ENCODE results near the gene CAMK2B.
A peak's percentile ranks its signal among the peaks of the same experiment; 100 is the strongest.
"Not testable (repeated sequence)": the region's sequence is repeated elsewhere in the genome, so short reads cannot be mapped to it uniquely, and the experiment has no call there.

Gene CAMK2B

GRCh38 chr7:44217223-44217714 is 108.1 kb downstream of the CAMK2B start:
- no peak for DNase-seq (ENCODE audit: low read depth in 2 of 2)

DNA sequence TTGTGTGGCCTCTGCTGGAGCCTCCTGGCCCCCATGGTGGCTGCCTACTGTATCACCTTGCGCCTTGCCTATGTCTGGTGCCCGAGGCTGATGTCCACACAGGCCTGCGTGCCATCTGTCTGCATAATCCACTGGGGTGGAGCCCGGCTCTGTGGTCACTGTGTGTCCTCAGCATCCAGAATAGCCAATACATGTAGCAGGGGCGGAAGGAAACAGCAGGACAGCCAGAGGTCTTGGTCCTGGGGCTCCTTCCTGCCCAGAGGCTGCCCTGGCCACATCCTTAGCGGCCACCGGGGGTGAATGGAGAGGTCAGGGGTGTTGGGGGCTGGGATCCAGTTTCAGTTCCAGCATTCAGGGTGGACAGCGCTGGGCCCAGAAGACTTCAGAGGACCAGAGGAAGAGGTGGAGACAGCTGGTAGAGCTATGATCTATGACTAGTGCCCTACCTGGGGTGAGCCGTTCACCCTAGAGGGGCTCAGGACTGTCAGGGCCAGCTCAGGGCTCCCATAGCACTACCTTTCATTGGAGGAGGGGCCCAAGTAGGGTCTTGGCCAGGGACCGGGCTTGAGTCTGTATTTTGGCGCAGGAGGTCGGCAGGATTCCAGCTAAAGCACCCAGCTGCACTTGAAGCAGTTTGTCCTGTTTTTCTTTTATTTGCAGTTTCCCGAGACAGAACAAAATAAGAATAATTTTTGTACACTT is 108.7 kb downstream of the CAMK2B start:
- no peak for DNase-seq (ENCODE audit: low read depth in 2 of 2)

GRCh38 chr7:44216019-44216418 is 109.4 kb downstream of the CAMK2B start:
- no peak for DNase-seq (ENCODE audit: low read depth in 2 of 2)

- no peak for DNase-seq (ENCODE audit: low read depth in 2 of 2)
These were observed 109.9 kb downstream of the CAMK2B start for GRCh38 chr7:44215531-44215930.

DNA sequence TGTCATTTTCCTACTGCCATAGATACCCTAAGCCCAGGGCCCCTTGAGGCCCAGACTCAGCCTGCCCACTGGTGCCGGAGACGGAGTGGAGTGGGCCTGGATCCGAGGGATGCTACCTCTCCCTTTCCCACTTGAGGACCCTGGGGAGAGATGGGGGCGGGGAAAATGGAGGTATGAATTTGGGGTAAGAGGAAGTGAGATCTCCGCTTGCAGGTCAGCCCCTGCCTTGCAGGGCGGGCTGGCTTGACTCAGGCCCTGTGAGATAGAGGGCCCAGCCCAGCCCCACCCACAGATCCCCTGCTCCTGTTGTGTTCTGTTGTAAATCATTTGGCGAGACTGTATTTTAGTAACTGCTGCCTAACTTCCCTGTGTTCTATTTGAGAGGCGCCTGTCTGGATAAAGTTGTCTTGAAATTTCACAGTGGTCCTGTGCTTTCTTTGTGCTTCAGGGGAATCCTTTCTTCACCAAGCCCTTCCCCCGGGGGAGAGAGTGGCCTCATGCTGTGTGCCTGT is 111.5 kb downstream of the CAMK2B start:
- no peak for DNase-seq (ENCODE audit: low read depth in 2 of 2)

DNA sequence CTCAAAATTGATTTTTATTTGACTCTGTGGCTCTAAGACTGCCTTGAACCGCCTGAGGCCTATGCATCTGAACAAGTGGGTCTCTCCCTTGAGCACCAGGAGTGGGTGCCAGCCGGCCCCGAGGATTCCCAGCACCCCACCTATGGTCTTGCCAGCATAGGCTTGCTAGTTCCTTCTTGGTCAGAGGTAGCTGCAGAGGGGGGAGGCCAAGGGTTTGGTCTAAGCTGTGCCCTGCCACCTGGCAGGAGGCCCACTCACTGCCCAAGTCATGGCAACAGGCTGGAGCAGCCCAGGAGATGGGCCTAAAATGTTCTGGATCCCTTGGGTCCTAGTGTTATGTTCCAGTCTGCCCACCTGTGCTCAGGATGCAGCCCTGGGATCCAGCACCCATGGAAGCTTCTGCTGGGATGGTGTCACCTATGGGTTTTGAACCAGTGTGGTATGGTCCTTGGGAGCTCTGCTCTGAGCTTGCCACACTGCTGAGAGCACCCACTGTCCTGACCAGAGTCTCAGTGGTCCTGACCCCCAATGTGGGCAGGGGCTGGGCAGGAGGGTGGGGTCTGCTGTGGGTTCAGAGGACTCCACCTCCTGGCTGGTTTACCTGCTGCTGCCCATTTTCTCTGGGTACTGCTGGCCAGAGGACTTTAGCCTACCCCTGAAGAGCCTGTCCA is 112.1 kb downstream of the CAMK2B start:
- no peak for DNase-seq (ENCODE audit: low read depth in 2 of 2)

DNA sequence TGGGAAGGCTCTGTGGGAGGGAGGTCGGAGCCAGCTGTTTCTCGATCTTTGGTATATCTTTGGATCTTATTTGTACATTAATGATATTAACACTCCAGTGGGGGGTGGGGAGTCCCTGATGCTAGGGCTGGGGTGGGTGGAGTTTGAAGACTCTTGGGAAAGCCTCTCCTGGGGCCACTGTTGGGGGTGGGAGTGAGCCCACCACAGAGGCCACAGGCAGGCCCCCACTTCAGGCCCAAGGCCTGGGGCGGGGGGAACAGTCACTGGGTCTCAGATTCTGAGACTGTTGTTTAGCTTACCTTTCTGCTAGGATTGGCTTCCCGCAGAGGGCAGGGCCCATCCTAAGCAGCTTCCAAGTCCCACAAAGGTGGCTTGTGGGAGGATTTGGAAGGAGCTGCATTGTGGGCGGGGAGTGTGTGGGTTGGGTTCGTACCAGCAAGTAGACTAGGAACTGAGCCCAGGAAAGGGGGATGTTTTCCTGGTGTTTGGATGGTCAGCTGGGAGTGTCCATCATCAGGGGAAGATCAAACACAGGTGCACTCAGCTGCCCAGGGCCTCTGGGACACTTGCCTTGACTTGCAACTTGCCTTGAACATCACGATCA is 112.7 kb downstream of the CAMK2B start:
- DNase-seq (ENCODE audit: low read depth in 2 of 2): no peak

DNA sequence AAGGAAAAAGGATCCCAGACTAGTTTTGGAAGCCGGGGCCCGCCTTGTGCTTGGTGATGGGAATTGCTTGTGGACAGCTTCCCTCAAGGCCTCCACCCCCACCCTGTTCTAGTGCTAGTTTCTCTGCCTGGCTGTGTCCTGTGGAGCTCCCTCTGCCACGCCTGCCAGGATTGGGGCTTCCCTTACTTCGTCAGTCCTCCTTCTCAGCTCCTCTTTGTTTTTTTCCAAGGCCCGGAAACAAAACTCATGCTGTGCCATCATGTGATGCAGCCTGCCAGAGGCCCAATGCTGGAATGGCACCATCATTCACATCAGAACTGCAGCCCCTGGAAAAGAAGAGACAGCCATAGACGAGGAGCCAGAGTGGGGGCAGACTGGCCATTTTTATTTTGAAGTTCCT is 113.4 kb downstream of the CAMK2B start:
- no peak for DNase-seq (ENCODE audit: low read depth in 2 of 2)

DNA sequence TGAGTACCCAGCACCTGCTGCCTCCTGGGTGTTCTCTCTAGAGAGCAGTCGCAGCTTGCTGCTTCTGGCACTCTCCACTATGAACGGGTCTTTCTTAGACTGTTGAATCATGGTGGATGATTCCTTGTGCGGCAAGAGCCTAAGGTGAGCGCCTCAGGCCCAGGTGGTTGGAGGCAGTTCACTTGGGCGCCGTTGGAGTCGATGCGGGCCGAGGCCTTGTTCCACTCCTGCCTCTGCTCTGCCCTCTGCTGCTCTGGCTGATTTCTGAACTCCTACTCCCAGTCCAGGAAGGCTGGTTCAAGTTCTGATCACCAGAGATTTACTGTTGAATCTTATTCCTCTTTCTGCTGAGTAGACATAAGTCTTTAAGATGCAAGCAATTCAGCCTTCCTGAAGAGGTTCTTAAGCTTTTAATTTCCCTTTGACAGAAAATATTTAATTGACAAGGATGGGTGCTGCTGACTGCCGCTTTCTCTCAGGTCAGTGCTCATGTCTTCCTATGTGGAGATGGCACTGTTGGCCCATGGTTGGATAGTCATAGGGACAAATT is 114.2 kb downstream of the CAMK2B start:
- DNase-seq (ENCODE audit: low read depth in 2 of 2): no peak

DNA sequence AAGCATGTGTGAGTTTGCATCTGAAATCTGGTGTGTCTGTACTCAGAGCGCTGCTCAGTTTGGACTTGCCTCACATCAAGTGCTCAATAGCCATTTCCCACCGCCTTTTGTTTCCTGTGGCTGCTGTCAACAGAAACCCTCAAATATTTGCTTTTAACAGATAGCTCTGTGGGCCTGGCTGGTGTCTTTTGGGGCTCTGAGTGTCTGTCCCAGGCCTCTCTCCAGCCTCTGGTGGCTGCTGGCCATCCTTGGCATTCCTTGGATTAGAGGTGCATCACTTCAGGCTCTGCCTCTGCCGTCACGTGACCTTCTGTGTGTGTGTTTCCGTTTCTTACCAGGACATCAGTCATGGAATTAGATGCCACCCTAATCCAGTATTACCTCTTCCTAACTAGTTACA is 115.3 kb downstream of the CAMK2B start:
- DNase-seq (ENCODE audit: low read depth in 2 of 2): no peak

DNA sequence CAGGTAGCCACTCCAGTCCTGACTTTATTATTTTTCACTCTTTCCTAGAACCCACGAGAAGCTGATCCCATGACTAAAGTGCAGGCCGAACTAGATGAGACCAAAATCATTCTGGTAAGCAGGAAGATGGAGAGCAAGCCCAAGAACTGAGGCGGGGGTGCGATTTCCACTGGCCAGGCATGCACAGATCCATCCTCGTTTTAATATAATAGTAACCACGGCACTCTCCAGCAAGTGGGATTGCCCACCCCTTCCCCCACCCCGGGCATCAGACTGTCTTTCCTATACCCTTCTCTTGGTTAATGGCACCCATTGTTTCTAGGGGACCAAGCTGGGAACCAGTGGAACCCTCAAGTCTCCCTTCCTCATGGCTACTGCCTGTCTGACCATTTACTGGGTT is 117.3 kb downstream of the CAMK2B start:
- no peak for DNase-seq (ENCODE audit: low read depth in 2 of 2)

GRCh38 chr7:44206008-44206407 is 119.4 kb downstream of the CAMK2B start:
- DNase-seq (ENCODE audit: low read depth in 2 of 2): no peak

- no peak for DNase-seq (ENCODE audit: low read depth in 2 of 2)
These were observed 123.6 kb downstream of the CAMK2B start for GRCh38 chr7:44201813-44202212.

DNA sequence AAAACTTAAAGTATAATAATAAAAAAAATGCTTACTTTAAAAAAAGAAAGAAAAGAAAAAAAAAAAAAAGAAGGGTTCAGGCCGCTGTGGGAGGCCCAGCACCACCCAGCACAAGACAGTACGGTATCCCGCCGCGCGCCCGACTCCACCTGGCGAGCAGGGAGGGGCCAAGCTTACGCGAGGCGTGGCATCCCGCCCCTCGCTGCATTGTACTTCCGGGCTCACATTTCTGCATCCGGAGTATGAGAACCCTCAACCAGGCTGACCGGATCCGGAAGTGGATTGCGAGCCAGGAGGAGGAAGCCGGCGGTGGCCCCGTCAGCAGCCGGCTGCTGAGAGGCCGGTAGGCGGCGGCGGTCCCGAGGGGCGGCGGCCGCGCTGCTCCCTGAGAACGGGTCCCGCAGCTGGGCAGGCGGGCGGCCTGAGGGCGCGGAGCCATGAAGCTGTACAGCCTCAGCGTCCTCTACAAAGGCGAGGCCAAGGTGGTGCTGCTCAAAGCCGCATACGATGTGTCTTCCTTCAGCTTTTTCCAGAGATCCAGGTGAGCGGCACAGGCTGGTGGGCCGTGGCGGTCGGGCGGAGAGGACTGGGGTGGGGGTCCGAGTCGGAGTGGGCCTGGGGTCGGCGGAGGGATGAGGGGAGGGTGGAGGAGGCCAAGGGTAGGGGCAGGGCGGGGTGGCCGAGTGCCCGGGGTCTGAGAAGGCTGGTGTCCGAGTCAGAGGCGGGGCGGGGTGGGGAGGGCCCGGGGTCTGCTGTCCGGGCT is 124.5 kb downstream of the CAMK2B start, which contains the start of gene YKT6:
Gene YKT6 (plus strand): TSS at position 280 of the 763 bp plus-strand sequence. CDS start 158 bp downstream, at position 438.
- DNase-seq (ENCODE audit: low read depth in 2 of 2): peak; percentile 81 to 86

- DNase-seq (ENCODE audit: low read depth in 2 of 2): not testable (repeated sequence)
These were observed 125.2 kb downstream of the CAMK2B start for GRCh38 chr7:44200163-44200562.

- DNase-seq (ENCODE audit: low read depth in 2 of 2): no peak
These were observed 127.9 kb downstream of the CAMK2B start for GRCh38 chr7:44197474-44197873.

GRCh38 chr7:44196450-44196872 is 128.9 kb downstream of the CAMK2B start:
- DNase-seq (ENCODE audit: low read depth in 2 of 2): peak; percentile 15

GRCh38 chr7:44195889-44196288 is 129.5 kb downstream of the CAMK2B start:
- DNase-seq (ENCODE audit: low read depth in 2 of 2): no peak

GRCh38 chr7:44194562-44195145 is 130.7 kb downstream of the CAMK2B start:
- no peak for DNase-seq (ENCODE audit: low read depth in 2 of 2)

- no peak for DNase-seq (ENCODE audit: low read depth in 2 of 2)
These were observed 131.3 kb downstream of the CAMK2B start for GRCh38 chr7:44194069-44194468.
